Measurements from ENCODE around the gene CAPG. TPM values are rescaled to one million over a fixed set of nuclear protein-coding genes. Genes with fewer than 3 reads are reported as not detected.

Gene CAPG
- total and polyA plus RNA-seq, 9 of the 15 experiments (the other 6 are each of a cell fraction or from before 2014, with no cell fraction given) = 10.6 to 90.4 (median 56.0) TPM

GRCh38 chr2:85437488-85438200, 27.5 kb upstream of the CAPG start (continued):
- no peak for TF ChIP-seq RBM39 (optimal IDR thresholded peaks at IDR 0.05; ENCODE audit: low read depth, low read length)
- TF ChIP-seq LCOR (CRISPR knock-in tag; IDR thresholded peaks at IDR 0.05) = no peak
- no peak for TF ChIP-seq MBD2 (IDR thresholded peaks at IDR 0.05; ENCODE audit: borderline replicate concordance, low read depth)
- no peak for TF ChIP-seq ZNF3 (CRISPR knock-in tag; IDR thresholded peaks at IDR 0.05)
- no peak for TF ChIP-seq WHSC1 (IDR thresholded peaks at IDR 0.05; ENCODE audit: low read length)
- TF ChIP-seq RBM22 (IDR thresholded peaks at IDR 0.05; ENCODE audit: low read depth, low read length, poor library complexity, severe bottlenecking) = no peak
- no peak for TF ChIP-seq ZNF277 (CRISPR knock-in tag; IDR thresholded peaks at IDR 0.05; ENCODE audit: borderline replicate concordance)
- TF ChIP-seq NCOR1 (IDR thresholded peaks at IDR 0.05) = no peak
- TF ChIP-seq POU5F1 (IDR thresholded peaks at IDR 0.05; ENCODE audit: borderline replicate concordance, low read depth, low read length, partially characterized antibody) = no peak
- no peak for TF ChIP-seq NBN (IDR thresholded peaks at IDR 0.05; ENCODE audit: low read depth)
- TF ChIP-seq ATF3 (IDR thresholded peaks at IDR 0.05) = no peak
- no peak for TF ChIP-seq ATF3 (CRISPR knock-in tag; conservative IDR thresholded peaks at IDR 0.05)
- TF ChIP-seq TAL1 (IDR thresholded peaks at IDR 0.05) = no peak
- TF ChIP-seq IRF2 (CRISPR knock-in tag; IDR thresholded peaks at IDR 0.05) = no peak
- TF ChIP-seq CREB5 (CRISPR knock-in tag; IDR thresholded peaks at IDR 0.05) = no peak
- no peak for TF ChIP-seq FOXA1 (IDR thresholded peaks at IDR 0.05; ENCODE audit: borderline replicate concordance)
- no peak for TF ChIP-seq ZNF518B (CRISPR knock-in tag; IDR thresholded peaks at IDR 0.05)
- no peak for TF ChIP-seq SPI1 (IDR thresholded peaks at IDR 0.05; ENCODE audit: borderline replicate concordance, low read depth, low read length)
- TF ChIP-seq CHD2 (IDR thresholded peaks at IDR 0.05; ENCODE audit: low read depth, low read length) = no peak
- peak; percentile 54; the same call in 1 of the 2 replicates for TF ChIP-seq POLR2AphosphoS5 (IDR thresholded peaks at IDR 0.05; ENCODE audit: control insufficient read depth, insufficient read depth, low read depth, low read length)
- no peak for TF ChIP-seq BRF2 (IDR thresholded peaks at IDR 0.05; ENCODE audit: borderline replicate concordance, insufficient read depth, insufficient read length)
